GM12801 (cell line): ENCODE results near the gene NHERF2.

Experiments used
- TF ChIP-seq, protein P1 (sequence below): IDR thresholded peaks from one replicate; pipeline ENCODE4 v1.5.1; 2011; ENCODE audit warnings: control low read depth; ENCODE audit not compliant: insufficient read length; ENCODE audit errors: extremely low read depth

NHERF2 gene

DNA sequence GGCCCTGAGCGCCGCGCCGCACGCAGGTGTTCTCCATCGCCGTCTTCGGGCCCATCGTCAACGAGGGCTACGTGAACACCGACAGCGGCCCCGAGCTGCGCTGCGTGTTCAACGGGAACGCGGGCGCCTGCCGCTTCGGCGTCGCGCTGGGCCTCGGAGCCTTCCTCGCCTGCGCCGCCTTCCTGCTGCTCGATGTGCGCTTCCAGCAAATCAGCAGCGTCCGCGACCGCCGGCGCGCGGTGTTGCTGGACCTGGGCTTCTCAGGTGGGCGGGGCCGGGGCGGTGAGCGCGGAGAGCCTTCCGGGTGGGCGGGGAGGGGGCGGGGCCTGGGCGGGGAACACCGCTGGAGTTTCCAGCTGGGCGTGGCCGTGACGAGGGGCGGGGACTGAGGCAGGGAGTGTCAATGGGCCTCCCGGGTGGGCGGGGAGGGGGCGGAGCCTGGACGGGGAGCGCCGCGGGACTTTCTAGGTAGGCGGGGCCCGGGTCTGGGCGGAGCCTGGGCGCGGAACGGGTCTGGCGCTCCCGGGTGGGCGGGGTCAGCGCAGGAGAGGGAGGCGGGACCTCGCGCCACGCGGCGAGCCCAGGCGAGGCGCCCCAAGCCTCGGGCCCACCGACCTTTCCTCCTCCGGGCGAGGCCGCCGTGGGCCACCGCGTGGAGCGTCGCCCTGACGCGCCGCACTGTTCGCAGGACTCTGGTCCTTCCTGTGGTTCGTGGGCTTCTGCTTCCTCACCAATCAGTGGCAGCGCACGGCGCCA is 34.6 kb upstream of the NHERF2 start:
- TF ChIP-seq, protein P1, sequence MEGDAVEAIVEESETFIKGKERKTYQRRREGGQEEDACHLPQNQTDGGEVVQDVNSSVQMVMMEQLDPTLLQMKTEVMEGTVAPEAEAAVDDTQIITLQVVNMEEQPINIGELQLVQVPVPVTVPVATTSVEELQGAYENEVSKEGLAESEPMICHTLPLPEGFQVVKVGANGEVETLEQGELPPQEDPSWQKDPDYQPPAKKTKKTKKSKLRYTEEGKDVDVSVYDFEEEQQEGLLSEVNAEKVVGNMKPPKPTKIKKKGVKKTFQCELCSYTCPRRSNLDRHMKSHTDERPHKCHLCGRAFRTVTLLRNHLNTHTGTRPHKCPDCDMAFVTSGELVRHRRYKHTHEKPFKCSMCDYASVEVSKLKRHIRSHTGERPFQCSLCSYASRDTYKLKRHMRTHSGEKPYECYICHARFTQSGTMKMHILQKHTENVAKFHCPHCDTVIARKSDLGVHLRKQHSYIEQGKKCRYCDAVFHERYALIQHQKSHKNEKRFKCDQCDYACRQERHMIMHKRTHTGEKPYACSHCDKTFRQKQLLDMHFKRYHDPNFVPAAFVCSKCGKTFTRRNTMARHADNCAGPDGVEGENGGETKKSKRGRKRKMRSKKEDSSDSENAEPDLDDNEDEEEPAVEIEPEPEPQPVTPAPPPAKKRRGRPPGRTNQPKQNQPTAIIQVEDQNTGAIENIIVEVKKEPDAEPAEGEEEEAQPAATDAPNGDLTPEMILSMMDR, result no peak

DNA sequence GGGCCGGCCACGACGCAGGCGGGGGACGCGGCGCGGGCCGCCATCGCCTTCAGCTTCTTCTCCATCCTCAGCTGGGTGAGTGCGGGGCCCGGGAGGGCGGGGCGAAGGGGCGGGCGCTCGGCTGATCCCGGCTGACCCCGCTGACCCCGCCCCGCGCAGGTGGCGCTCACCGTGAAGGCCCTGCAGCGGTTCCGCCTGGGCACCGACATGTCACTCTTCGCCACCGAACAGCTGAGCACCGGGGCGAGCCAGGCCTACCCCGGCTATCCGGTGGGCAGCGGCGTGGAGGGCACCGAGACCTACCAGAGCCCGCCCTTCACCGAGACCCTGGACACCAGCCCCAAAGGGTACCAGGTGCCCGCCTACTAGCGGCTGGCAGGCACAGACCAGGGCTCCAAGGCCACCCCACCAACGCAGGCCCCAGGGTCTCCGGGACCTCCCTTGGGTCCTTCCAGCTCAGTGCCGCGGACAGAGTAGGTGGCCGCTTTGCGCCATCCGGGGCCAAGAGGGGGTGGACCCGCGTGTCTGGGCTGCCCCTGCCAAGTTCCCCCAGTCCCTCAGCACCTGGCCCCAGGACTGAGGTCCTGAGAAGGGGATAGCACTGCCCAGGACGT is 33.9 kb upstream of the NHERF2 start:
- TF ChIP-seq, protein P1, result no peak

DNA sequence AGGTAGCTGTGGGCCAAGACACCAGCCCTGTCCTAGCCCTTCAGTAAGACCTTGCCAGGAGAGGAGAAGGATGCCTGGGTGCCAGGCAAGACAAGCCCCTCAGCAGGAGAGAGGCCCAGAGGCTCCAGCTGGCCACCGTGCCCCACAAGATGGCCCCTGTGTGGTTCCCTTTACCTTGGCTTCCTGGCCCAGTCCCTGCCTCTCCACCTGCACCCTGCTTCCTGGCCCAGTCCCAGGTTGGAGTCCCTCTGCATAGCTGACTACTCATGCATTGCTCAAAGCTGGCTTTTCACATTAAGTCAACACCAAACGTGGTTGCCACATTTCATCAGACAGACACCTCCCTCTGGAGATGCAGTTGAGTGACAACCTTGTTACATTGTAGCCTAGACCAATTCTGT is 33.0 kb upstream of the NHERF2 start:
- TF ChIP-seq, protein P1, result no peak

DNA sequence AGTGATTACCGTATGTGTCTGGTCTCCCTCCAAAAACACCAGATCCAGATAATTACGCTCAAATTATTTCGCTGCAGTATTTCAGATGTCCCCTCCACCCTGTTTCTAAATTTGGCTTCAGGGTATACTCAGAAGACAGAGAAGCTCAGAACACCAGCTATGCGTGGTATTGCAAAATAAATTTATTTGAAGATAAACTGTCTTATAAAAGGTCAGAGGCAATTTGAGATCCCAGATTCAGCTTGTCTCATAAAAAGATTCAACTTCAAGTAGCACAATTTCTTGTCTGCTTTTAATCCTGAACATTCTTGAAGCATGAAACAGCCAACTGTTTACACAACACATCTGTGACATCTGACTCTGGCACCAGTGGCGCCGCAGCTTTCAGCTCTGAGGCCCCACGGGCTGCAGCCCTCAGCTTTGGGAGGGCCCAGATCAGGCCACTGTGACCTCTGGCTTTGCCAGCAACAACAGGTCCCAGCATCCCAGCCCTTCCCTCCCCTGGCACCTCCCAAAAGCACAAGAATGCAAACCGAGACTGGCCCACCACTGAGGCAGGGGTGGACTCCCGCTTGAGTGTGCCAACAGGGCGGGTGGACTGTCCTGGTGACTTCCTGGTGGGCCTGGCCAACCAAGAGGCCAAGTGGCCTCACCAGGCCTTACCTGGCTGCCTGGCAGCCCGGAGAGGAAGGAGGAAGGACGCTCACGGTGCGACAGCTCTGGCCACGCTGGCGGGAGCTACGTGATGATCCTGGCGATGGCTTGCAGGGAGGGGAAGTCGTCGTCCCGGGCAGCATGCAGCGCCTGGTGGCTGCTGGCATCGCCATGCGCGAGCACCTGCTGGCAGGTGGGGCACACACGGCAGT is 29.0 kb upstream of the NHERF2 start:
- TF ChIP-seq, protein P1, result no peak

DNA sequence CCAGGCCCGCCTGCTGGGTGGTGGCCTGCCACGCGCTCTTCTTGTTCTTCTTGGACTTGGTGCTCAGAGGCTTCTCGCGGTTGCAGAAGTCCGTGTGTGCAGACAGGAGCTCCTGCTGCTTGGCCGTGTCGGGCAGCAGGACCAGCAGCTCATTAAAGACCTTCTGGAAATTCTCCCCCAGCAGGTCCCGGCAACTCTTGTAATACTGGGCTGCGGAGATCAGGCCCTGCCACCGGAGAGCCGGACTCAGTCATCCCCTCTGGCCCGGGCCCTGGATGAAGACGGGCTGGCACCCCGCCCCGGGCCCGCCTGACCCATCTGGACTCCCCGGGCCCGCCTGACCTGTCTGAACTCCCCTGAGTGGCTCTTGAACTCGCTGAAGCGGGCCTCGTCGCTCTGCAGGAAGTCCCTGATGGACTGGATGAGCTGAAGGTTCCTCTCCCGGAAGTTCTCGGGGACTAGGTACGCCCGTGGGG is 28.3 kb upstream of the NHERF2 start:
- TF ChIP-seq, protein P1, result no peak

DNA sequence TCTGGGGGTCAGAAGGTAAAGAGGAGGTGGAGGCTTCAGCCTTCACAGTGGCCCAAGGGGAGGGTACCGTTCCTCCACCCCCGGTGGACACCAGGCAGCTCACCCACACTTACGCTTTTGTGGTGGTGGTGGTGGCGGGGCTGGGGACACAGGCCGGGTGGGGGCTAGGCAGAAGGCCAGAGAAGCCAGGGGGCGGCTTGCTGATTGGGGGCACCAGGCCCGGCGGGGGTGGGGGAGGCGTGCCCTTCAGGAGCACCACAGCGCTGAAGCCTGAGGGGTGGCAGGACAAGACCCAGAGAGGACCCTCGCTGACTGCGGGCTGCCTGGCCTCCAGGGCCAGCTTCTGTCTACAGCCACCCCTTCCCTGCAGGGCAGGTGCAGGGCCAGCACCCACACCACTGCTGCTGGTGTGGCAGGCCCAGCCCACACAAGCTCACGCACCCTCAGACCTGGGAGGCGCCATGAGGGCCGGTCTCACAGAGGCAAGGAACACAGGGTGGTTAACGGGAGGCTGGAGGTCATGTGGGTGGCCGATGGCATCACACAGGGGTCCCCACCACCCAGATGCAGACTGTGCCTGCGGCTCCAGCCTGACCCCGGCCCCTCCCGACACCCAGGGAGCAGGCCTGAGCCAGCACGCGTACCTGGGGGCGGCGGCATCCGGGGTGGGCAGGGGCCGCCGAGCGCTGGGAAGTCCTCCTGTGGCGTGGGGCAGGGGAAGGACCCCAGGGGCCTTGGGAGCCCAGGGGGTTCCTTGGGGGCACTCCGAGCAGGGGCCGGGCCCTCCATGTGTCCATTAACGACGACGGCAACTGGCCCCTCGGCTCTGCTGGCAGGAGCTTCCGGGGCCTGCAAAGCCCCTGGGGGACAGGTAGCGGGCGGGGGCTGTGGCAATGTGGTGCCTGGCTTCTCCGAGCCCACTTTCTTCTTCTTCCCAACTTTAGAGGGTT is 27.6 kb upstream of the NHERF2 start:
- TF ChIP-seq, protein P1, result no peak
